Activated CD4-positive, alpha-beta T cell treated with anti-CD3 and anti-CD28 coated beads, Interleukin-2, amount 50 U/mL, for 24 hours (primary cell): ENCODE results near the gene LRP8.
"Not testable (repeated sequence)": the region's sequence is repeated elsewhere in the genome, so short reads cannot be mapped to it uniquely, and the experiment has no call there.

Experiments used
- DNase-seq, 2 donors: peaks; one replicate each; pipeline ENCODE4 v3.0.0-alpha.2; 2020; ENCODE audit warnings: low read depth in 1 of 2, low spot score in 1 of 2

LRP8 gene

DNA sequence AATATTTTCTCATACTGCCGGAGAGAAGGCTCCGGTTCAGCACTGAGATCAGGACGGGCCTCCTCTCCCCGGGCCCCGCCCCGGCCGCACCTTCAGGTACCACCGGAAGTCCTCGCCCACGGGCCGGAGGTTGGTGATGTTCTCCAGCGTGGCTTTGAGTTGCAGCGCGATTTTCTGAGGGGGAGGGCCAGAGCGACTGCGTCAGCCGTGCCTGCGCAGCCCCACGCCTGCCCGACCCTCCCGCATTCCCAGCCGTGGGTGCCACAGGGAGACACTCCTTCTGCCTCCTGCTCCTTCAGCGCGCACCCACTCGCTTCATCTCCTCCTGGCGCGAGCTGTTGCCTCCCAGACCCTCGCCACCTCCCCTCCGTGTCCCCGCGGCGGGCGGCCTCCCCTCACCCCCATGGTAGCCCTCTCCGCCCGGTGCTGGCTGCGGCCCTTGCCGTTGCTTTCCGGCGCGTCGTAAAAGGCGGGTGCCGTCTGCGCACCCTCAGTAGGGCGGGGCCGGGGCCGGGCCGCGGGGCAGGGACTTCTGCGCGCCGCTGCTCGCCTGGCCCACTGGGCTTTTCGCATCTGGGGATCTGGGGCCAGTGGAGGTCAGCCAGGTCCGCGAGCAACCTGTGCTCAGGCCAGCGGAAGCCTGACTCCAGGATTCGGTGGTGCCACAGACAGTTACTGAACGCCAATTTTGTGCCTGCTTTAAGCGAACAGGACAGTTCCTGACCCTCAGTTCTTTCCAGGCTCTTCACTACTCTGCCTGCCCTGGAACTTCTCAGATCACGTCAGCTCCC, 107.5 kb downstream of the LRP8 start, which contains the start of gene CZIB:
Gene CZIB (minus strand): TSS at position 464 of the 791 bp plus-strand sequence. CDS start 59 bp downstream, at position 405.
- peak; percentile 84 to 94 for DNase-seq

DNA sequence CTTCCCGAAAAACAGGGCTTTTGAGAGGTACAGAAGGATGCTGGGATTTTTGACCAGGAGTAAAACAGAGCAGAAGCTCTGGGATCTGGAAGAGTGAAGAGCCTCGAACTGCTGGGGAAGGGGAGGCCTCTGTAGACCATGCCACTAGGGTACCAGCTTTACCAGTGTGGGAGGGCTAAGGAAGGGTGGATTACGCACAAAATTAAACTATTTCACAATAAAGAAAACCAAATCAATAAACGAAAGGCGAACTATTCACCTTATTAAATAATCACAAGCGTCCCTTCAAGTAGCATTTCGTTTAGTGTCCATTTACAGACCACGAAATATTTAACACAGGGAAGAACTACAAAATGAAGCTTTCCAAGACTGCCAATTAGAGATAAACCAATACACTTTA, 108.2 kb downstream of the LRP8 start:
- no peak for DNase-seq

DNA sequence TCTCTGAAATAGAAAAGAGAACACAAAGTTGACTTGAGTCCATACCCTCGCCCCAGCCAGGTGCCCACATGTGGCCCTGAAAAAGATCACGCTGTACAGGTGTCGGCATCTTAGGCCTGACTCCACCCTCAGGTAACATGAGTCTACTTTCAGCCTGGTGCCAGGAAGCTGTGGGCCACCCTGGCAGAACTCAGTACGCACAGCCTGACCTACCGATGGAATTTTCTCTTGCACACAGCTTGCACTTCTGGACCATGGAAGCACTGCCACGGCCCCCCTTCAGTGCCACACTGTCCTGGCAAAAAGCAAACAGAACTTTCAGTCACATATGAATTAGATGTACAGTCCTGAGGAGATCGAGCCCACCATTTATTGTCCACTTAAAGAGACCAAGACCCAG, 109.7 kb downstream of the LRP8 start:
- DNase-seq = no peak

DNA sequence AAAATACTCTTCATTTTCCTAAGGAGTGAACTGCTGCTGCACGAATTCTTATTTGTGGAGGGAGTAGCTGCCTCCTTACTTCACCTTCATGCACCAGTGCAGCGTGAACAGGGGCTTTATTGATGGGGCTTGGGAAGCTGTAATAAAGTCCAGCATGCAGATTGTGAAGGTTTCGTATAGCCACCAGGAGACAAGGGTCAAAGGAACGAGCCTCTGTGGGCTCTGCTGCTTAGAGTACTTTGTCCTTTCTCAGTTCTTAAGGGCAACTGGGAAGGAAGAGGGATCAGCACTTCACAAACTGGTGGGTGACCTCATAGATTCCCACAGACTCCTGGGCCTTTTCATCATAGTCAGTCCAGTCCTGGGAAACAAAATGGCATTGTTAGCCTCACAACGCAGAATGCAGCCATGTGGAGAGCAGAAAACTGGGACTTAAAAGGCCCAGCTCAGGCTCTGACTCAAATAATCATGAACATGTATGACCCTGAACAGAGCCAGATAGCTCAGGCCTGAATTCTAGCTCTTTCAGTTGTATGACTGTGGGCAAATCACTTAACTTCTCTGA, 113.4 kb downstream of the LRP8 start:
- no peak for DNase-seq

DNA sequence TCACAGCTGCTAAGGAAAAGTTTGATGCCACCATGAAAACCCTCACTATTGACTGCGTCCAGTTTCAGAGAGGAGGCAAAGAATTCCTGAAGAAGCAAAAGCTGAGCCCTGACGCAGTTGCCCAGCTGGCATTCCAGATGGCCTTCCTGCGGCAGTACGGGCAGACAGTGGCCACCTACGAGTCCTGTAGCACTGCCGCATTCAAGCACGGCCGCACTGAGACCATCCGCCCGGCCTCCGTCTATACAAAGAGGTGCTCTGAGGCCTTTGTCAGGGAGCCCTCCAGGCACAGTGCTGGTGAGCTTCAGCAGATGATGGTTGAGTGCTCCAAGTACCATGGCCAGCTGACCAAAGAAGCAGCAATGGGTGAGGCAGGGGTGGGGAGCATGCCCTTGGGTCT, 116.9 kb downstream of the LRP8 start:
- DNase-seq = no peak

DNA sequence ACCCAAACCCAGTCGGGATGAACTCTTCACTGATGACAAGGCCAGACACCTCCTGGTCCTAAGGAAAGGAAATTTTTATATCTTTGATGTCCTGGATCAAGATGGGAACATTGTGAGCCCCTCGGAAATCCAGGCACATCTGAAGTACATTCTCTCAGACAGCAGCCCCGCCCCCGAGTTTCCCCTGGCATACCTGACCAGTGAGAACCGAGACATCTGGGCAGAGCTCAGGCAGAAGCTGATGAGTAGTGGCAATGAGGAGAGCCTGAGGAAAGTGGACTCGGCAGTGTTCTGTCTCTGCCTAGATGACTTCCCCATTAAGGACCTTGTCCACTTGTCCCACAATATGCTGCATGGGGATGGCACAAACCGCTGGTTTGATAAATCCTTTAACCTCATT, 117.5 kb downstream of the LRP8 start:
- DNase-seq = no peak

DNA sequence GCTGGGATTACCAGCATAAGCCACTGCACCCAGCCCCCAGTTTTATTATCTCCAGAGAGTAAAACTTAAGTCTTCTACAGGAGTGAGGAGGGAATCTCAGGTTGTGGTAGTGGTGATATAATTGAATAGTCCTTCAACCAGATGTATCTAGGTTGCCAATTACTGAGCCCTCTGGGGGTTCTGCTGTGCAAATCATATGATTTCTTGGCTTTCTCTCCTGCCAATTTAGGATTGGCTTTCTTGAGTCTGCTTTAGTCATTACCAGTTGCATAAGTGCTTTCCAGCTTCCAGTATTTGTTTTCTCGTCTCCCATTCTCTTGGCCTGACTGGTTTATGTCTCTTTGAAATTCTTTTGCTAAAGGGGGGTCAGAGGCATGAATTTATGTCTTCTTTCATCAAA, 120.1 kb downstream of the LRP8 start:
- no peak for DNase-seq

DNA sequence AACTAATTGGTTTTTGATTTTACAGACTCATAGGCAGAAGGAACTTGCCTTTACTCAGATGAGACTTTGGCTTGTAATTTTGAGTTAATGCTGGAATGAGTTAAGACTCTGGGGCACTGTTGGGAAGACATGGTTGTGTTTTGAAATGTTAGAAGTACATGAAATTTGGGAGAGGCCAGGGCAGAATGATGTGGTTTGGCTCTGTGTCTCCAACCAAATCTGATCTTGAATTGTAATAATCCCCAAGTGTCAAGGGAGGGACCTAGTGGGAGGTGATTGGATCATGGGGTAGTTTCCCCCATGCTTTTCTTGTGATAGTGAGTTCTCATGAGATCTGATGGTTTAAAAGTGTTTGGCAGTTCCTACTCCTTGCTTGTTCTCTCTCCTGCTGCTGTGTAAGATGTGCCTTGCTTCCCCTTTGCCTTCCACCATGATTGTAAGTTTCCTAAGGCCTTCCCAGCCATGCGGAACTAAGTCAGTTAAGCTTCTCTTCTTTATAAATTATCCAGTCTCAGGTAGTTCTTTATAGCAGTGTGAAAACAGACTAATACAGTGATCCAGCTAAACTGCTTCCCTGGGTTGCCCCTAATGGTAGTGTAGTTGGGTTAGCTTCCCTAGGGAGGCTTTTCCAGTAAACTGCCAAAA, 121.0 kb downstream of the LRP8 start:
- no peak for DNase-seq

DNA sequence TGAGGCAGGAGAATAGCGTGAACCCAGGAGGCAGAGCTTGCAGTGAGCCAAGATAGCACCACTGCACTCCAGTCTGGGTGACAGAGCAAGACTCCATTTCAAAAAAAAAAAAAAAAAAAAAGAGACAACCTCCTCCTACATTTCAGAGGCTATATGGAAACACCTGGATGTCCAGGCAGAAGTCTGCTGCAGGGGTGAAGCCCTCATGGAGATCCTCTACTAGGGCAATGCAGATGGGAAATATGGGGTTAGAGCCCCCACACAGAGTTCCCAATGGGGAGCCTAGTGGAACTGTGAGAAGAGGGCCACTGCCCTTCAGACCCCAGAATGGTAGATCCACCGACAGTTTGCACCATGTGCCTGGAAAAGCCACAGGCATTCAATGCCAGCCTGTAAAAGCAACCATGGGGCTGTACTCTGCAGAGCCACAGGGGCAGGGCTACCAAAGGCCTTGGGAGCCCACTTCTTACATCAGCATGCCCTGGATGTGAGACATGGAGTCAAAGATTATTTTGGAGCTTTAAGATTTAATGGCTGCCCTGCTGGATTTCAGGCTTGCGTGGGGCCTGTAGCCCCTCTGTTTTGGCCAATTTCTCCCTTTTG, 121.7 kb downstream of the LRP8 start:
- not testable (repeated sequence) for DNase-seq

DNA sequence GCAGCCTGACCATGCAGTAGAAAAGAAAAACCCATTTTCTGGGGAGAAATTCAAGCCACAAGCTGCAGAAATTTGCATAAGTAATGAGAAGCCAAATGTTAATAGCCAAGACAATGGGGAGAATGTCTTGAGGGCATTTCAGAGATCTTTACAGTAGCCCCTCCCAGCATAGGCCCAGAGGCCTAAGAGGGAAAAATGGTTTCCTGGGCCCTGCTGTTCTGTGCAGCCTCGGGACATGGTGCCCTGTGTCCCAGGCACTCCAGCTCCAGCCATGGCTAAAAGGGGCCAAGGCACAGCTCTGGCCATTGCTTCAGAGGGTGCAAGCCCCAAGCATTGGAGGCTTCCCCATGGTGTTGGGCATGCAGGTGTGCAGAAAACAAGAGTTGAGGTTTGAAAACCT, 122.4 kb downstream of the LRP8 start:
- not testable (repeated sequence) for DNase-seq

DNA sequence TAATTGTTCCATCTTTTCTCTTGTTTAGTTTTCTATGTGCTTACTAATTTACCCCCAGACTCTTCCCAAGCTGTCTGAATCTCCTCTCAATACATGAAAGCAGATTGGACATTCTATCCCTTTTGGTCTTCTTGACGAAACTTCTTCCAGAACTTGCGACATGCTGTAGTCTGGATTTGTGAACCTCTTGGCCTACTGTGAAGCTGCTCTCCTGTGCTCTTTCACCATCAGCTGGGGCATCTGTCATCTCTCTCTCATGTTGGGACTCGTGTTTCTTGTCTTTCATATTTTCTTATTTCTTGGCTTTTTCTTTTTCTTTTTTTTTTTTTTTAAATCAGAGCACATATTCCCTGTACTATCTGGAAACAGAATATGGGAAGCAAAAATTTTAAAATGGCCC, 124.4 kb downstream of the LRP8 start:
- DNase-seq = no peak

DNA sequence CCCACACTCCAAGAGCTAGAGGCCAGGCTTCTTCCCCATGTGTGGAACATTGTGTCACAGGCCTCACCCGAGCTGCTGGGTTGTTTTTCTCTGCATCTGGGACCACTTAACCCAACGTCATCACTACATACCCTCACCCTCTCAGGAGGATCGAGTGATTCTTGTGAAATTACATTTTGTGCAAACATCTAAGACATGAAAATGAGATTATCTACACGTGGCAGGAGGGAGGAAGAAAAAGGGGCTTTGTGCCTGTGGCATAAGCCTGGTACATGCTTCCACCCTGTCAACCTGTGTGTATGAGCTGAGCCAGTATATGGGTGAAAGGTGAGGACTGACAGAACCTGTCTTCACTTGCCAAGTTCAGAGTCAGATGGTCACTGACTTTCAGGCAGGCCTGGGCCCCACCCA, 129.6 kb downstream of the LRP8 start:
- no peak for DNase-seq

DNA sequence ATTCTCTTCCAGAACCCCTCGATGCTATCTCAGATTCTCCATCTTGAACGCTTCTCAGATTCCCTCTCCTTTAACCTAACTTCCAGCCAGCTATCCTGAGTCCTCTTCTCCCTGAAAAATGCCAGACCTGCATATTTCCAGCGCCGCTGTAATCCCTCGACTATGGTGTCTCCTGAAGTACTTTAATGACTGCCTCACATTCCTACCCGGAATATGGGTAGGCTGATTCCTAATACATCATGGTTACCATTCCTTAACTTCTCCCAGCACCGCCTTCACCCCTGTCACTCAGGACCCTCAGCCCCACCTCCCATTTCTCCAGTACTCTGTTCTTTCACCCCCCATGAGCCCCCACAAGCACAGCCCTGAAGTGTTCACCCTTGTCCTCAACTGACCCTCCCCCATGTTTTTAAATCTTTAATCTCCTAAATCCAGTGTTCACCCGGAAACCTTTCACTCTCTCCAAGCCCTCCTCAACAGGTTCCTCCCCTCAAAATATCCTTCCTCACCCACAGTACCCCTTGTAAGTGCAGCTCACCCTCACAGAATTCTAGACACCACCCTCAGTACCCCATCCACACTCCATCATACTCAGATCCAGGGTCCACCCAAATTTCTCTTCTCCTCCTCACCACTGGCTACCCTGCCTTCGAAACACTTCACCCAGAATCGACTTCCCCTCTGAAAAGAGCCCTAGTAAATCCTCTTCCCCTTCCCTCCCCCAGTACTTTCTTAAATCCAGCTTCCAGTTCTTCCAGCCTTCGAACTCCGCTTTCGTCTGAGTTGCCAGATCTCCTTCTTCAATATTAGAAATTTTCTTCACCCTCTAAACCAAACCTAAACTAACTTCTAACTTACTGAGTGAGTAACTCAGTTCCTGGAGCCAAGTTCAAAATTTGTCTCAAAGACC, 130.3 kb downstream of the LRP8 start:
- DNase-seq = no peak

DNA sequence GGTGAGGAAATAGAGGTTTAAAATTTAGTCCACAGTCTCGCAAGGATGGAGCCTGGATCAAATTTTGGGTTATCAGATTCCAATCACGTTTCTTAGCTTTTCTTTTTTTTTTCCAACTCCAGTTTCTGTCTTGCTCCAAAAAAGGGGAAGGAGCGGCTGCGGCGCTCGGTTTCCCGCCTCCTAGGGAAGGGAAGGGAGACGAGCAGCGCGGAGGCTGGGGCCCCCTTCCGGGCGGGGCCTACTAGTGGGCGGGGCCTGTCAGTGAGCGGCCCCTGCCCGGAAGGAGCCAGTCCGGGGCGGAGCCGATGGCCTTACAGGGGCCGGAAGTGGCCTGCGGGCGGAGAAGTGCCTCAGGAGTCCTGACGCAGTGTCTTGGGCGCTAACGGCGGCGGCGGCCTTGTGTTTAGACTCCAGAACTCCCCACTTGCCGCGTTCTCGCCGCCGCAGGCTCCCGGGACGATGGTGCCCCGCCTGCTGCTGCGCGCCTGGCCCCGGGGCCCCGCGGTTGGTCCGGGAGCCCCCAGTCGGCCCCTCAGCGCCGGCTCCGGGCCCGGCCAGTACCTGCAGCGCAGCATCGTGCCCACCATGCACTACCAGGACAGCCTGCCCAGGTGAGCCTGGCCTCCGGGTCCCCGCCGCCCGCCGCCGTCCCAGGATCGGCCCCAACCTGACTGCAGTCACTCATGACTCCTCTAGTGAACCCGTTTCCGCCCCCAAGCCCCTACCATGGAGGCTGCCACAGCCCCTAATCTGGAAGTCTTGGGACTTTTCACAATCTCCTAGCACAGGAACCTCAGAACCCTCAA, 131.2 kb downstream of the LRP8 start, which contains the start of gene CPT2:
Gene CPT2 (plus strand): TSS at position 340 of the 806 bp plus-strand sequence. CDS start 120 bp downstream, at position 460.
- peak; percentile 66 to 86 for DNase-seq

DNA sequence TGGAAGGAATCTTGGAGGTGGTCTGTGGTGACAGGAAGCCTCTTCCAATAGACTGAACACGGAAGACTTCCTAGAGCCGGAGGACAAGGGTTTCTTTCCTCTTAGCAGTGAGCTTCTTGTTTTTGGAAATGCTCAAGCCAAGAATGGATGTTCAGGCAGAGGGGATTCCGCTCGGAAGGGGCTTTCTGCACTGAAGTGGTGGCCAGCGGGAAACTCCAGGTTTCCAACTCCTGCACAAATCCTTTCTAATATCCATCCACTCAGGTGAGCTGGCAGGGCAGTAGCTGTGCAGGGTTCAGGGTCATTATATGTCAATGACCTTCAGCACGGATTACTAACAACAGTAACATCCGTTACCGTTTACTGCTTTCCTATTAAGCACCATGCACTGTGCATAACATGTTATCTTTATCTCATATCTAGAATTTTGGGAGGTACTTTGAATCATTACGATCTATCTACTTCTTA, 131.8 kb downstream of the LRP8 start:
- no peak for DNase-seq

DNA sequence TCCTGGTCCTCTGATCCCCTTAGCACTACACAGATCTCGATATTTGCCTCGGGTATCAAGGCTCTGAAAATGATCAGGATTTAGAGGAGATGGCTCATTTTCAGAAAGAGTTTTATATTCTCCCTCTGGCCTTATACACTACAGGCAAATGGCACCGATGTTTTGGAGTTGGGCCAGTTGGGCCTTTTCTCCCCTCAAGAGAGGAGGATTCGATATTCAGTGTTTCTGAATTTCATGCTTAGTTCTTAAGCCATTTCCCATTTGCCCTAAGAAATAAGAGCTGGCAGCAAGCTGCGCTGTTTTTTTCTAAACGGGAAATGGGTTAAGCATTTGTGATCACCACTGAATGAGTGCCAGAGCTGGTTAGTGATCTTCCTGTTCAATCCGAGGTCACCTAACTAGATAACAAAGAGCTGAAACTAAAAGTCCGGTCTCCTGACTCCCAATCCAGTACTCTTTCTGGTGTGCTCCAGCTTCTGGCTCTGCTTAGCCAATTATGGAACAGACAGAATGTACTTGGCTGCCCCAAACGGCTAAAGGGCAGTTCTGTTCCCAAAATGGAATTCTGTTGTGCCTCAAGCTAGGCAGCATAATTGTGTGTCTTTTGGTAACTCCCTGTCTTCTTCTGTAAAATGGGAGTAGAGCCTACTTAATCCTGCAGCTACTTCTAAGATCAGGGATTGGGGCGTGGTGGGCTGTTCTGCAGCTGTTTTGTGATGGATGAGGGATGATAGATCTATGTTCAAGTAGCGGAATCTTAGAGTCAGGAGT, 132.4 kb downstream of the LRP8 start:
- DNase-seq = no peak
